ENCODE data around the gene BTBD19.
"Not testable (repeated sequence)": the region's sequence is repeated elsewhere in the genome, so short reads cannot be mapped to it uniquely, and the experiment has no call there.

BTBD19 gene

DNA sequence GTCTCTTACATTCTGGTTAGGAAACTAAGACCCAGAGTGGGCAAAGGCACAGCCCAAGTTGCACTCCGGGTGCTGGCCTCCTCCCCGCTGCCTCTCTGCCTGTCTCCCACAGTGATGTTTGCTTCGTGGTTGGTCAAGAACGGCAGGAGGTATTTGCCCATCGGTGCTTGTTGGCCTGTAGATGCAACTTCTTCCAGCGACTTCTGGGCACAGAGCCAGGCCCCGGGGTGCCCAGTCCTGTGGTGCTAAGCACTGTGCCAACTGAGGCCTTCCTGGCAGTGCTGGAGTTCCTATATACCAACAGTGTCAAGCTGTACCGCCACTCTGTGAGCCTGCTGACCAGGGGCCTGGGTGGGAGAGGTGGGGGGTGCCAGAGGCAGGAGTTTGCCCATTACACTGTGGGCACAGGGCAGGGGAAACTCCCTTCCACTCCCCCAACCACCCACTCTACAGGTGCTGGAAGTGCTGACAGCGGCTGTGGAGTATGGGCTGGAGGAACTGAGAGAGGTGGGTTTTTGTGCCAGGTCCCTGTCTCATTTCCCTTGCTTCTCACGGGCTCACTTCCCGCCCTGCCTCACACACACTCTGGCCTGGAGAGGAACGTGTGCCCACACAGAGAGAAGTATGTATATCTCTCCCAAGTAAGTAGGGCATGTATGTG, 1.9 kb downstream of the BTBD19 start:
- no peak for DNase-seq

DNA sequence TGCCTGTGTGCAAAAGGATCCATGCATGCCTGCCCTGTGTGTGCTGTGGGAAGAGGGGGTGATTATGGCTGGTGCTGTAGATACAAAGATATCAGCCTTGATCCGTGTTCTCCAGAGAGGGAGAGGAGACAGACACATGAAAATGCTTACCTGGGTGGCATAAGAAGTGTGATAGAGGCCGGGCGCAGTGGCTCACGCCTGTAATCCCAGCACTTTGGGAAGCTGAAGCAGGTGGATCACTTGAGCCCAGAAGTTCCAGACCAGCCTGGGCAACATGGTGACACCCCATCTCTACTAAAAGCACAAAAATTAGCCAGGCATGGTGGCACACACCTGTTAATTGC, 2.4 kb downstream of the BTBD19 start:
- DNase-seq, result not testable (repeated sequence)

DNA sequence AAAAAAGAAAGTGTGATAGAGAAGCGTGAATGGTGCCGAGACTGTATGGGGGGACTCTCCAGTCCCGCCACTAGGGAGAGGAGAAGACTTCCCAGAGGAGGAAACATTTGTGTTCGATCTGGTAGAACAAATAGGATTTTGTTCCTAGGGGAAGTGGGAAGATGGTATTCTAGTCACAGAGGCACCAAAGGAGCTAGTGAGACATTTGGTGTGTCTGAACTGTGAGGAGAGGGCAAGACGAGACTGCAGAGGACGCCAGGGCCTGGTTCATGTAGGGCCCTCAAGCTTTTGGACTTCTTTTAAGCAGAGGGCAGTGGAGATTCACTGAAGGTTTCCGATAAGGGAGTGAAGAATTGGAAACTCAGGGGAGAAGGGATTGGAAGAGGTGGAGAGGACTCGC, 2.9 kb downstream of the BTBD19 start:
- DNase-seq, result no peak

GRCh38 chr1:44812822-44813543, 4.7 kb downstream of the BTBD19 start:
- DNase-seq, result no peak

DNA sequence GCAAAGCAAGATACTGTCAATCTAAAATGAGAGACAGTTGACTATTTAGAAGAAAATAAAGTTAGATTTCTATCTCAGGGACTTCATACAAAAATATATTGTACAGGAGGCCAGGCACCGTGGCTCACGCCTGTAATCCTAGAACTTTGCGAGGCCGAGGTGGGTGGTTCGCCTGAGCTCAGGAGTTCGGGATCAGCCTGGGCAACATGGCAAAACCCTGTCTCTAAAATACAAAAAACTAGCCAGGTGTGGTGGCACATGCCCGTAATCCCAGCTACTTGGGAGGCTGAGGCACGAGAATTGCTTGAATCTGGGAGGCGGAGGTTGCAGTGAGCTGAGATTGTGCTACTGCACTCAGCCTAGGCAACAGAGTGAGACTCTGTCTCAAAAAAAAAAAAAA, 7.6 kb downstream of the BTBD19 start:
- DNase-seq, result not testable (repeated sequence)

DNA sequence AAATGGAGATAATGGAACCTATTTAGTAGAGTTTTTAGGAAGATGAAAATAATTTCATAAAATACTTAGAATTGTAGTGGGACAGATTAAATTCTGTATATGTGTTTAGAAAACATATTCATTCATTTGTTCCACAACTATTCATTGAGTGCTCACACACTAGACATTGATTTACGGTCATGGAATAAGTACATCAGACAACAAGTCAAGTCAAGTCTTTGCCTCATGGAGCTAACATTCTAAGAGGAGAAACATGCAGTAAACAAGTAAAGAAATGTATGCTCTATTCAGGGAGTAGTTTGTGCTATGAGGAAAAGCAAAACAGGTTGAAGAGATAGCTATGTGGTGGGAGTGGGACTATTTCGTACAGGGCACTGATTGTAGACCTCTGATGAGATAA, 9.0 kb downstream of the BTBD19 start:
- no peak for DNase-seq

- DNase-seq, result no peak
Observed at GRCh38 chr1:44817771-44818495, 9.6 kb downstream of the BTBD19 start.

- no peak for DNase-seq
Observed at GRCh38 chr1:44819196-44819607, 10.9 kb downstream of the BTBD19 start.

DNA sequence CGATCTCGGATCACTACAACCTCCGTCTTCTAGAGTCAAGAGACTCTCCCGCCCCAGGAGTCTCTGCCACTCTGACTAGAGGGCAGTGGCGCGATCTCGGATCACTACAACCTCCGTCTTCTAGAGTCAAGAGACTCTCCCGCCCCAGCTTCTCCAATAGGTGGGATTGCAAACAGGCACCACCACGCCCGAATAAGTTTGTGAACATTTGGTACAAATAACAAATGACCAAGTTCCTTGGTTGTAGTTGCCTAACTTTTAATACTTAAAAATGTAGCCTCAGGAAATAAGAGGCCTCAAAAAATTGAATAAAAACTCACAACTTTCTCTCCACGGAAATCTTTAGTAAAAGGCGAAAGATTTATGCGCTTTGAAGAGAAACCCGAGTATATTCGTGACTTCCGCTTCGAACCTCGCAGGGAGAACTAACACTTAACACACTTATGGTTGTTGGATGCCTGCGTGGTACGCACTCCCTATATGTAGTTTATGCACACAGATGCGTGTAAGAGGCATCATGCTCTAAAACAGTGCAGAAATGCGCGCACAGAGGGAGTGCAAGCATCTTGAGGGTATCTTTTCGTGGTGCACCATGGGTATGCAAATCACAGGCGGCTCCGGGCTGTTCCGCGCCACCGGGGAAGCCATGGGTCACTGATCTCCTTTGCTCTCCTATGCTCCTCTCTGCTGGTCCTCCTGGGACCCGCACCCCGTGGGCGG, 11.4 kb downstream of the BTBD19 start:
- peak; percentile 54 to 70 (median 62) for DNase-seq

DNA sequence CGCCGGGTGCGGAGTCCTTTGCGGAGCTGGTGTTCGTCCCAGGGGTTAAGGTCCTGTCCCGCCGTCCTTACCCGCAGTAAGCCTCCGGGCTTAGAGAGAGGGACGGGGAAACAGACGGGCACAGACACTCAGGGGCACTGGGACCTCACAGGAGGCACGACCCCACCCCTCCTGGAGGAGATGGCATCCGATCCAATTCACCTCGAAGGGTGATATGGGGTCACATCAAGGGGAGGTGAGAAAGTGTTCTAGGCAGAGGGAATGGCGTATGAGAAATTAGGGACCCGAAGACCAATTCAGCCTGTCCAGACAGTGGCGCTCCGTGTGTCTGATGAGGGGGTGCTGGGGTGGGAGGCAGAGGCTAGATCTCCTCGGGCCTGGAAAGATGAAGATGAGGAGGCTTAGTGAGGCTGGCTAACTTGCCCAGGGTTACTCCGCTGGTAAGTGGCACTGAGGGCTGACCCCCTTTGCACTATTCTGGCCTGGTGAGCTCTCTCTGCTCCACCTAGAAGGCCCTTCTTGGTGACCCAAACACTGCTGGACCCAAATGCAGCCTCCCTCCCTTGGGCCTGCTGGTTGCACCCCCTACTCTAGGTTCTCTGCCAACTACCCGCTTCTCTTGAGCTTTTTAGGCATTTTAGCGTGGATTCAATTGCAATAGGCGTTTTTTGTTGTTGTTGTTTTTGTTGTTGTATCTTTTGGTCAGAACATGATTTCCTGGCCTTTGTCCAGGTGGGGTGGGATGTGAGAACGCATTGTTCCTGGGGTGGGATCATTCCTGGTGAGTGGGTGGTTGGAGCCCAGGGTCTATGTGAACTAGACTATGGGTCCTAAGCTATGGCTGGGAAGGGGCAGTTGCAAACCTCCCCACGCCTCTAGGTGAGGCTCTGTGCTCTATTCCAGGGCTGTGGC, 12.3 kb downstream of the BTBD19 start:
- DNase-seq, result no peak

GRCh38 chr1:44821240-44821715, 13.0 kb downstream of the BTBD19 start:
- no peak for DNase-seq

- no peak for DNase-seq
Observed at GRCh38 chr1:44822131-44822701, 13.9 kb downstream of the BTBD19 start.

- no peak for DNase-seq
Observed at GRCh38 chr1:44822981-44823451, 14.7 kb downstream of the BTBD19 start.

DNA sequence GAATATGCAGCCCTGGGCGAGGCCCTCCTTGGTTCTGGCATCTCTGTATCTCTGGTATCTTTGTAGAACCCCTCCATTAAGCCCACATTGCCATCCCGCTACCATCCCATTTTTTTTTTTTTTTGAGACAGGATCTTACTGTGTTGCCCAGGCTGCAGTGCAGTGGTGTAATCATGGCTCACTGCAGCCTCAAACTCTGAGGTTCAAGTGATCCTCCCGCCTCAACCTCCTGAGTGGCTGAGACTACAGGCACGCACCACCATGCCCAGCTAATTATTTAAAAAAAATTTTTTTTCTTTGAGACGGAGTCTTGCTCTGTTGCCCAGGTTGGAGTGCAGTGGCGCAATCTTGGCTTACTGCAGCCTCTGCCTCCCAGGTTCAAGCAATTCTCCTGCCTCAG, 16.1 kb downstream of the BTBD19 start:
- DNase-seq, result not testable (repeated sequence)

- no peak for DNase-seq
Observed at GRCh38 chr1:44826375-44827196, 18.3 kb downstream of the BTBD19 start.

DNA sequence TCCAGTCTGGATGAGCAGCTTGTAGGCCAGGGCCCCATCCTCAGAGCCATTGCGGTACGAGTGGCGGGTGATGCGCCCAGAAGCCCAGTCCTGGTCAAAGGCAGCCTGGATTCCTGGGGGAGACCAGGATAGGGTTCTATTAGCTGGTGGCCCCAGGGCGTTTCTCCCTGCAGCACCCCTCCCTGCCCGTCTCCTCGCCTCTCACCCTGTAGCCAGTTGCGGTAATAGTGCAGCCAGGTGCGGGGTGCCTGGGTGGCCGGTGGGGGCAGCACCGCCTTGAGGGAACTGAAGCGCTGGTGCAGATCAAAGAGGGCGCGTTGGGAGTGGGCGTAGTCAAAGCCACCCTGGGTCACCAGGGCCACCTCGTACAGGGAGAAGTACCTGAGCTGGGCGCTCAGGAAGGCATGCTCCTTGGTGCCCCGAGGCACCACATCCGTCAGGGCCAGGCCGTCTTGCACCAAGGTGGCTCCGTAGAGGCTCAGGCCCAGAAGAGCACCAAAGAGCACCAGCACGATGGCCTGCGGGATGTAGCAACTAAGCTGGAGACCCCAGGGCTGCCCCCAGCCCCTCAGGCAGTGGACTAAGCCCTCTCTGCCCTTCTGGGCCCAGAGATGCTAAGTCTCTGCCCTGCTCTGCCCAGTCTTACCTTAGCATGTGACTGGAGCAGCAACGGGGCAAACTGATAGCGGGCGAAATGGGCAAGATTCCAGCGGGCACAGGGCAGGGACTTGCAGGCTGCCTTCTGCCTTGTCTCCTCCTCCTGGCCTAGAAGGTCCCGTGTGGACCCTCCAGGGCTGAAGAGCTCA, 19.1 kb downstream of the BTBD19 start:
- no peak for DNase-seq

DNA sequence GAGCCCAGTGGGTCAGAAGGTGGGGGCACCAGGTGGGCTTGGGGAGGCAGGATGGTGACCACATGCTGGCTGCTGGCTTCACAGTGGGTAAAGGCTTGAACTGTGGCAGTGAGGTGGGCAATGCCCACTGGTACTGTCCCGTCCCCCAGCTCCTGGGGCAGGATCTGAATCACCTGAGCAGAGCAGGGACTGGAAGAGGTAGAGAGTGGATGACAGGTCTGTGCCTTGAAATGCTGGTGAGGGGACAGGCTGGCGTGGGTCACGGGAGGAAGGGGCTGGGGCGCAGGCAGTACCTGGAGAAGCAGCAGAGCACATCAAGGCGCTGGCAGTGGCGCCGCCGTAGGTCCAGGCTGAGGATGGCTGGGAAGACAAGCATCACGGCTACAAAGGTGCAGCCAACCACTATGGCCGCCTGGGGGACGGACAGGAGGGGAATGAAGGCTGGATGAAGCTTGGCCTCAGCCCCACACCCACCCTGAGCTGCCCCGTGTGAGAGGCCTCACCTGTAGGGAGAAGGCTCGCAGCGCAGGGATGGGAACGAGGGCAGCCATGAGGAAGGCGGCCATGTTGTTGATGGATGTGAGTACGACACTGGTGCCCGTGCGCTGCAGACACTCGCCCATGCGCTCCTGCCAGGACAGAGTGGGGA, 19.8 kb downstream of the BTBD19 start:
- no peak for DNase-seq

DNA sequence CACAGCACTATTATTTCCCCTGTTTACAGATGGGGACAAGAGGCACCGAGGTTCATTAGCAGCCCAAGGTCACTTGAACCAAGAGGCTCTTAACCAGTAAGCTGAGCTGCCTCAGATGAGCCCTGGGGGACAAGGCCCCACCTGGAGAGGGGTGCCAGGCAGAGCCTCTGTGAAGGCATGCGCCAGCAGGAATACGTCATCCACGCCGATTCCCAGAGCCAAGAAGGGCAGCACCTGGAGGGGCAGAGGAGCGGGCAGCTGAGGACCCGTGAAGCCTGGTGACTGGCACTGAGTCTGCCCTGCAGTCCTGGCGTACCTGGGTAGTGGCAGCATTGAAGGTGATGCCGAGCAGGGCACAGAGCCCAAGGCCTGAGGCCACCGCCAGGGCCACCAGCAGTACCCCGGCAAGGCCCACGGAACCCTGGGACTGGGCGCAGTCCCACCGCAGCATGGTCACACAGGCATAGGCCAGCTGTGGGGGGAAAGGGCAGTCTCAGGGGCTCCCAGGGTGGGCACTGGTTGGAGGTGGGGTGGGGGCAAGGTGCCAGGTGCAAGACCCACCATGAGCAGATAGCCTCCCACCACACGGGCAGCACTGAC, 20.6 kb downstream of the BTBD19 start:
- DNase-seq, result no peak

Measured in activated CD4-positive, CD25-positive, alpha-beta regulatory T cell (primary cell).